ENCODE results near the gene TMPRSS2.

DNA sequence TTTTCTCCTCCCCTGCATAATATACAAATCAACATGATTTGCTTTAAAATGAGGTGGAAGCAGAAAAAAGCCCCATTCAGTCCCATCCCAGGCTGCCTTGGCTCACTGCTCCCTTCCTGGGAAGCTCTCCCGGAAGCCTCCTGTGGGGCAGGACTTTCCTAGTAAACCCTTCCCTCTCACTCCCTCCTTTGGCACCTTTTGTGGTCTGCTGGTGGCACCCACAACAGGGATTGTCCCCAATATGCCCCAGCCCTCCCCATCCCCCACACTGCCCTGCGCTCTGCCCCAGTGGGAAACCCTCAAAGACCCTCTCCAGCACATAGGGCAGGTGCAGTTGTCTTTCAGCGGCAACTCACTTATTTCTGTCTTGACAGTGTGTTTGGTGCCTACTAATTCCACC is 1.8 kb upstream of the TMPRSS2 start:
- TF ChIP-seq, protein P1, sequence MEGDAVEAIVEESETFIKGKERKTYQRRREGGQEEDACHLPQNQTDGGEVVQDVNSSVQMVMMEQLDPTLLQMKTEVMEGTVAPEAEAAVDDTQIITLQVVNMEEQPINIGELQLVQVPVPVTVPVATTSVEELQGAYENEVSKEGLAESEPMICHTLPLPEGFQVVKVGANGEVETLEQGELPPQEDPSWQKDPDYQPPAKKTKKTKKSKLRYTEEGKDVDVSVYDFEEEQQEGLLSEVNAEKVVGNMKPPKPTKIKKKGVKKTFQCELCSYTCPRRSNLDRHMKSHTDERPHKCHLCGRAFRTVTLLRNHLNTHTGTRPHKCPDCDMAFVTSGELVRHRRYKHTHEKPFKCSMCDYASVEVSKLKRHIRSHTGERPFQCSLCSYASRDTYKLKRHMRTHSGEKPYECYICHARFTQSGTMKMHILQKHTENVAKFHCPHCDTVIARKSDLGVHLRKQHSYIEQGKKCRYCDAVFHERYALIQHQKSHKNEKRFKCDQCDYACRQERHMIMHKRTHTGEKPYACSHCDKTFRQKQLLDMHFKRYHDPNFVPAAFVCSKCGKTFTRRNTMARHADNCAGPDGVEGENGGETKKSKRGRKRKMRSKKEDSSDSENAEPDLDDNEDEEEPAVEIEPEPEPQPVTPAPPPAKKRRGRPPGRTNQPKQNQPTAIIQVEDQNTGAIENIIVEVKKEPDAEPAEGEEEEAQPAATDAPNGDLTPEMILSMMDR (IDR thresholded peaks at IDR 0.05), result no peak
- no peak for TF ChIP-seq POLR2A (IDR thresholded peaks at IDR 0.05)
